Lower lobe of right lung (tissue), 2 donors: ENCODE measurements around the gene ZNF827. TPM values are rescaled to one million over a fixed set of nuclear protein-coding genes. Genes with fewer than 3 reads are reported as not detected.

Source experiments
- ATAC-seq, 2 donors: fragments of 200-7000 bp; cut with Tn5 transposase; one replicate each; pipeline ENCODE4 v1.9.1; 2020 to 2022; ENCODE audit warnings: mild to moderate bottlenecking in 2 of 2, moderate library complexity in 2 of 2
- DNase-seq: peaks from one replicate; pipeline ENCODE4 v3.0.0-alpha.2; 2020
- H3K27ac ChIP-seq: fragments of 200-600 bp; one replicate; pipeline ENCODE4 v1.8.0; 2022
- H3K27me3 ChIP-seq: fragments of 200-600 bp; one replicate; pipeline ENCODE4 v1.8.0; 2022; ENCODE audit warnings: low read depth
- H3K36me3 ChIP-seq: fragments of 200-600 bp; one replicate; pipeline ENCODE4 v1.8.0; 2022; ENCODE audit warnings: mild to moderate bottlenecking
- H3K4me1 ChIP-seq: fragments of 200-600 bp; one replicate; pipeline ENCODE4 v1.8.0; 2022
- H3K4me3 ChIP-seq: fragments of 200-600 bp; one replicate; pipeline ENCODE4 v1.8.0; 2022; ENCODE audit warnings: mild to moderate bottlenecking
- H3K9me3 ChIP-seq: fragments of 200-600 bp; one replicate; pipeline ENCODE4 v1.8.0; 2022
- intact Hi-C: fragments of 100-400 bp; cut with DNase I; formaldehyde crosslinking; loops from one replicate; pipeline ENCODE4 v1.11.0; 2022
- total RNA-seq: library from RNA; stranded (reverse); fragmentation: NEBNext Ultra II Directional; extraction: Animal tissue kit (Norgen Biotek cat#: 25700); gene quantifications from one replicate; pipeline ENCODE4 v1.2.1, GENCODE V29; 2021
- TF ChIP-seq, protein P1 (sequence below): fragments of 200-600 bp; IDR thresholded peaks from one replicate; pipeline ENCODE4 v1.8.0; 2022; ENCODE audit warnings: antibody characterized with exemption, mild to moderate bottlenecking
- donor health status: DM: no; HTN: yes; CAD: no; lungs with severe emphysema.

ZNF827 gene
- total RNA-seq, 1 donor from 2014 or later: 11.3 TPM

DNA sequence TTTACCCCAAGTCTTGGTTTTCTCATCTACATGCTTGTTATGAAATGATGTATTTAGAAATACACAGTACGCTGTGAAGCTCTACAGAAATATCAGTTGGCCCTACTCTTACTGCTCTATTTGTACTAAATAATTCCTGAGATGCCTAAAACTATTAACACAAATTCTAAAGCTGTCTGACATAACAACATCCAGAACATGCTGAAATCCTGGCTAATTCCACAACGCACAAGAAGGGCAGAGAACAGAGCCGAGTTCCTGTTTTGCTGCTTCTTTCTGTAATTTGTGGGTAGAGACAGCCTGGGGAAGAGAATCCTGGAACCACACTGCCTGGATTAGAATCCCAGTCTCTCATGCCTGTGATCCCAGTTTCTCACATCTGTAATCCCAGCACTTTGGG, 59.0 kb downstream of the ZNF827 start:
- DNase-seq (no peak), ATAC-seq (no peak)
- Histone ChIP-seq H3K4me1 (peaks cover 23% of the 10 kb centered on the region), H3K27me3 (no peaks in the 10 kb centered on the region), H3K9me3 (no peaks in the 10 kb centered on the region), H3K4me3 (no peak overlapping the region), H3K36me3 (no peaks in the 10 kb centered on the region), H3K27ac (no peak overlapping the region)
- TF ChIP-seq, protein P1, sequence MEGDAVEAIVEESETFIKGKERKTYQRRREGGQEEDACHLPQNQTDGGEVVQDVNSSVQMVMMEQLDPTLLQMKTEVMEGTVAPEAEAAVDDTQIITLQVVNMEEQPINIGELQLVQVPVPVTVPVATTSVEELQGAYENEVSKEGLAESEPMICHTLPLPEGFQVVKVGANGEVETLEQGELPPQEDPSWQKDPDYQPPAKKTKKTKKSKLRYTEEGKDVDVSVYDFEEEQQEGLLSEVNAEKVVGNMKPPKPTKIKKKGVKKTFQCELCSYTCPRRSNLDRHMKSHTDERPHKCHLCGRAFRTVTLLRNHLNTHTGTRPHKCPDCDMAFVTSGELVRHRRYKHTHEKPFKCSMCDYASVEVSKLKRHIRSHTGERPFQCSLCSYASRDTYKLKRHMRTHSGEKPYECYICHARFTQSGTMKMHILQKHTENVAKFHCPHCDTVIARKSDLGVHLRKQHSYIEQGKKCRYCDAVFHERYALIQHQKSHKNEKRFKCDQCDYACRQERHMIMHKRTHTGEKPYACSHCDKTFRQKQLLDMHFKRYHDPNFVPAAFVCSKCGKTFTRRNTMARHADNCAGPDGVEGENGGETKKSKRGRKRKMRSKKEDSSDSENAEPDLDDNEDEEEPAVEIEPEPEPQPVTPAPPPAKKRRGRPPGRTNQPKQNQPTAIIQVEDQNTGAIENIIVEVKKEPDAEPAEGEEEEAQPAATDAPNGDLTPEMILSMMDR: no peak
- intact Hi-C loops: no loop called here

DNA sequence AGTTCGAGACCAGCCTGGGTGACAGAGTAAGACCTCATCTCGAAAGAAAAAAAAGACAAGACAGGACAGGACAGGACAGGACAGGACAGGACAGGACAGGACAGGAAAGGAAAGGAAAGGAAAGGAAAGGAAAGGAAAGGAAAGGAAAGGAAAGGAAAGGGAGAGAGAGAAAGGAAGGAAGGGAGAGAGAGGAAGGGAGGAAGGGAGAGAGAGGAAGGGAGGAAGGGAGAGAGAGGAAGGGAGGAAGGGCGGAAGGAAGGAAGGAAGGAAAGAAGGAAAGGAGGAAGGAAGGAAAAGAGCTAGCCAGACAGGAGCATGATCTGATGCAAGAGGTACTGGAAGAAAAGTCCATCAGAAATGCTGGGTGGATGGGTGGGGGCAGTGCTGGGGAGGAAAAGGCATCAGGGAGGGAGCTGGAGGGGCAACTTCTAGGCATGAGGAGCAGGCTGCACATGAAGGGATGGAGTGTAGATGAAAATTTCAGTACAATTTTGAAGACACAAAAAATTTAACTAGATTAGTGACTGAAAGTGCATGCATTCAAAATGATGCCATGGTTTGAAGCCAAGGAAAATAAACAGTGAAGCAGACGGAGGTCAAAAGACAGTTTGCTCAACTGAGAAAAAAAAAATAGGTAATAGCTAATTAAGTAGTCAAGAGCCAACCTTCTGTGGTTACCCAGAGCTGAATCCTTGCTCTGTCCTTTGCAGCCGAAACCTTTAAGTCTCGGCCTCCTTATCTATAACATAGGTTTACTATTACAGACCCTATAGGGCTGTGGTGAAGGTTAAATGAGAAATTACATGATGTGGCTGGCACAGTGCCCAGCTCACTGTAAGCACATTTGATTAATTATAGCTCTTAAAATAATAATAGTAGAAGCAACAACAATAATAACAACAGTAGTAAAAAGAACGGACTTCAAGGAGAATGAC, 59.9 kb downstream of the ZNF827 start:
- Histone ChIP-seq H3K4me1 (peaks cover 23% of the 10 kb centered on the region), H3K27me3 (no peaks in the 10 kb centered on the region), H3K36me3 (no peaks in the 10 kb centered on the region), H3K4me3 (no peak overlapping the region), H3K9me3 (no peaks in the 10 kb centered on the region), H3K27ac (no peak overlapping the region)
- TF ChIP-seq, protein P1: no peak
- ATAC-seq (no peak), DNase-seq (no peak)
- intact Hi-C loops: no loop called here

DNA sequence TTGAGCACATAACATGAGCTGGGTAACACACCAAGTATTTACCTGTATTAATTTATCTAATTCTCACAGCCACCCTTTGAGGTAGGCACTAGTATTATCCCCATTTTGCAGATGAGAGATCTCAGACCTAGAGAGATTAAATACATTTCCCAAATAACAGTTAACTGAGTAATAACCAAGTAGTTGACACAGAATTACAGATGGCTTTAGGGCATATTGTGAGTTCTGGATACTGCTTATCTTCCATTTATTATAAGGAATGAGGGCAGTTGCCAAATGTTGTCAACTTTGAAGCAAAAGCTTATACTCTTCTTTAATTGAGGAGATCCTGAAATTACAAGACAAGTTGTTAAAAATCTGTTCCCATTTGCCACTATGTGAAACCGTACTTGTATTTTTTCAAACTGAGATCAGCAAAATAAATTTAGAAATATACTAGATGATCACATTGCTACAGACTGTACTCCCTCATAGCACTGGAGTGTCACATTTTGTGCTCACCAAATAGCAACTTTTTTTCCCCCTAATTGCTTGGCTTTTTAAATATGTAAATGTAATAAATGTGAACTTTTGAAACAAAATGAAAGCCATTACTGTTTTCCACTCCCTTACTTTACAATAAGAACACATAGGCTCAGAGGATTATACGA, 62.0 kb downstream of the ZNF827 start:
- no peak overlapping the region for H3K27ac ChIP-seq
- H3K4me1 ChIP-seq: peaks cover 17% of the 10 kb centered on the region
- H3K27me3 ChIP-seq: no peaks in the 10 kb centered on the region
- no peak overlapping the region for H3K4me3 ChIP-seq
- ATAC-seq (no peak), DNase-seq (no peak)
- H3K36me3 ChIP-seq: no peaks in the 10 kb centered on the region
- intact Hi-C loops: no loop called here
- TF ChIP-seq, protein P1: no peak
- no peaks in the 10 kb centered on the region for H3K9me3 ChIP-seq

DNA sequence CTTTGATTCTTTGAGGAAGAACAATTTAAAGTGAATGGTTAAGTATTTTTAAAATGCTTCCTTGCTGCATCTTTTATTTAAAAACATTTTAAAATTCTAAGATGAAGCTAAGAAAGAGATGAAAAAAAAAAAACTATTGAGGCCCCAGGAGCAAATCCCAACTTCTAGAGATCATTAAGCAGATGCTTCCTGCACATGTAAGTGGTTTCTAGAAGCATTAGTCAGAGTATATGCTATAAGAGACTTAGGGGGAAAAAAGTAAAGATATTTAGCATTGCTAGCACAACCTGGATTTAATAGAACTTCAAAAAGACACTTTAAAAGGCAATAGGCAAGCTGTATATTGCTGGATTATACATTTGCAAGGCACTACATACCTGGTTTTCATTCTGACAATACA, 64.7 kb downstream of the ZNF827 start:
- no peak for DNase-seq
- H3K4me1 ChIP-seq: peaks cover 3% of the 10 kb centered on the region
- TF ChIP-seq, protein P1: no peak
- H3K36me3 ChIP-seq: no peaks in the 10 kb centered on the region
- intact Hi-C loops: no loop called here
- no peaks in the 10 kb centered on the region for H3K27me3 ChIP-seq
- ATAC-seq: no peak
- no peaks in the 10 kb centered on the region for H3K9me3 ChIP-seq
- no peak overlapping the region for H3K4me3 ChIP-seq
- no peak overlapping the region for H3K27ac ChIP-seq

DNA sequence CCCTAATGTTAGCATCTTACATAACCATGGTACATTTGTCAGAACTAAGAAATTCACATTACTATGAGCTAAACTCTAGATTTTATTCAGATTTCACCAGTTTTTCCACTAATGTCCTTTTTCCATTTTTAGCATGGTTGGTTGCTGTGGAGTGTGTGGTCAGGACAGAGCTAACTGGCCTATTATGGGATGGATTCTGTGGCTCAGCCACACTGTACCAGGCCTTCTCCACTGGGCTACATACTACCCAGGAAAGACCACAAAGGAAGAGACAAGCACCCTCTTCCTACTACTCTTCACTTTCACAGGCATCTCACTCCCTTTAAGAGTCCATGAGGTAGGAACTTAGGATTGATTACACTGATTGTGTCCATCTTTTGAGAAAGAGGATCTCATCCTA, 67.4 kb downstream of the ZNF827 start:
- ATAC-seq (peak in 1 of 2 donors; percentile 37), DNase-seq (no peak)
- no peaks in the 10 kb centered on the region for H3K4me1 ChIP-seq
- intact Hi-C loops: no loop called here
- H3K27me3 ChIP-seq: no peaks in the 10 kb centered on the region
- H3K4me3 ChIP-seq: no peak overlapping the region
- no peaks in the 10 kb centered on the region for H3K36me3 ChIP-seq
- no peak overlapping the region for H3K27ac ChIP-seq
- TF ChIP-seq, protein P1: no peak
- H3K9me3 ChIP-seq: no peaks in the 10 kb centered on the region
